Mononuclear cell (primary cell): ENCODE results near the gene CAVIN2. TPM values are rescaled to one million over a fixed set of nuclear protein-coding genes. Genes with fewer than 3 reads are reported as not detected.

ENCODE experiments used
- H3K27me3 ChIP-seq: 2 replicates; pipeline ENCODE4 v1.6.0; 2011; ENCODE audit warnings: low read length, control low read depth; ENCODE audit not compliant: insufficient read depth
- H3K4me1 ChIP-seq: 2 replicates; pipeline ENCODE4 v1.5.1; 2011; ENCODE audit warnings: mild to moderate bottlenecking, low read length, control low read depth; ENCODE audit not compliant: insufficient read depth
- H3K4me3 ChIP-seq: 2 replicates; pipeline ENCODE4 v1.5.1; 2011; ENCODE audit warnings: mild to moderate bottlenecking, low read length, moderate library complexity
- H3K9me3 ChIP-seq: 2 replicates; pipeline ENCODE4 v1.5.1; 2011; ENCODE audit warnings: low read depth, mild to moderate bottlenecking, control low read depth, low read length
- total RNA-seq: library from RNA; depleted of rRNA; stranded (reverse); fragments of >200 nt; gene quantifications from one replicate; pipeline ENCODE4 v1.2.3, GENCODE V29; 2012

Gene CAVIN2
- total RNA-seq, 1 donor, result 139 TPM

- no peaks in the 10 kb centered on the region for H3K9me3 ChIP-seq
- H3K27me3 ChIP-seq, result no peaks in the 10 kb centered on the region
- no peaks in the 10 kb centered on the region for H3K4me1 ChIP-seq
- no peak overlapping the region for H3K4me3 ChIP-seq
Measured at GRCh38 chr2:191870744-191871143, 23.9 kb upstream of the CAVIN2 start.

GRCh38 chr2:191869781-191870180 is 22.9 kb upstream of the CAVIN2 start:
- Histone ChIP-seq H3K4me3 (no peak overlapping the region), H3K9me3 (no peaks in the 10 kb centered on the region), H3K4me1 (no peaks in the 10 kb centered on the region), H3K27me3 (no peaks in the 10 kb centered on the region)

GRCh38 chr2:191869178-191869577 is 22.3 kb upstream of the CAVIN2 start:
- Histone ChIP-seq H3K4me1 (no peaks in the 10 kb centered on the region), H3K27me3 (no peaks in the 10 kb centered on the region), H3K4me3 (no peak overlapping the region), H3K9me3 (no peaks in the 10 kb centered on the region)

- H3K4me3 ChIP-seq, result no peak overlapping the region
- no peaks in the 10 kb centered on the region for H3K4me1 ChIP-seq
- H3K27me3 ChIP-seq, result no peaks in the 10 kb centered on the region
- no peaks in the 10 kb centered on the region for H3K9me3 ChIP-seq
Measured at GRCh38 chr2:191867507-191867847, 20.6 kb upstream of the CAVIN2 start.

GRCh38 chr2:191866675-191867506 is 20.0 kb upstream of the CAVIN2 start:
- no peaks in the 10 kb centered on the region for H3K4me1 ChIP-seq
- H3K9me3 ChIP-seq, result no peaks in the 10 kb centered on the region
- no peak overlapping the region for H3K4me3 ChIP-seq
- no peaks in the 10 kb centered on the region for H3K27me3 ChIP-seq

GRCh38 chr2:191866195-191866594 is 19.3 kb upstream of the CAVIN2 start:
- no peaks in the 10 kb centered on the region for H3K4me1 ChIP-seq
- no peaks in the 10 kb centered on the region for H3K9me3 ChIP-seq
- no peak overlapping the region for H3K4me3 ChIP-seq
- H3K27me3 ChIP-seq, result no peaks in the 10 kb centered on the region

GRCh38 chr2:191864628-191865374 is 17.9 kb upstream of the CAVIN2 start:
- Histone ChIP-seq H3K4me3 (no peak overlapping the region), H3K4me1 (no peaks in the 10 kb centered on the region), H3K27me3 (no peaks in the 10 kb centered on the region), H3K9me3 (no peaks in the 10 kb centered on the region)

GRCh38 chr2:191863988-191864387 is 17.1 kb upstream of the CAVIN2 start:
- H3K4me3 ChIP-seq, result no peak overlapping the region
- H3K9me3 ChIP-seq, result no peaks in the 10 kb centered on the region
- no peaks in the 10 kb centered on the region for H3K27me3 ChIP-seq
- H3K4me1 ChIP-seq, result no peaks in the 10 kb centered on the region

- no peaks in the 10 kb centered on the region for H3K9me3 ChIP-seq
- no peaks in the 10 kb centered on the region for H3K4me1 ChIP-seq
- H3K4me3 ChIP-seq, result no peak overlapping the region
- H3K27me3 ChIP-seq, result no peaks in the 10 kb centered on the region
Measured at GRCh38 chr2:191862156-191862775, 15.4 kb upstream of the CAVIN2 start.

GRCh38 chr2:191860760-191861466 is 14.0 kb upstream of the CAVIN2 start:
- Histone ChIP-seq H3K9me3 (no peaks in the 10 kb centered on the region), H3K4me3 (no peak overlapping the region), H3K4me1 (no peaks in the 10 kb centered on the region), H3K27me3 (no peaks in the 10 kb centered on the region)

- H3K4me3 ChIP-seq, result no peak overlapping the region
- no peaks in the 10 kb centered on the region for H3K4me1 ChIP-seq
- no peaks in the 10 kb centered on the region for H3K9me3 ChIP-seq
- no peaks in the 10 kb centered on the region for H3K27me3 ChIP-seq
Measured at GRCh38 chr2:191859681-191860080, 12.8 kb upstream of the CAVIN2 start.

GRCh38 chr2:191857886-191858285 is 11.0 kb upstream of the CAVIN2 start:
- no peaks in the 10 kb centered on the region for H3K27me3 ChIP-seq
- H3K4me1 ChIP-seq, result no peaks in the 10 kb centered on the region
- H3K4me3 ChIP-seq, result no peak overlapping the region
- H3K9me3 ChIP-seq, result no peaks in the 10 kb centered on the region

GRCh38 chr2:191857259-191857805 is 10.4 kb upstream of the CAVIN2 start:
- no peaks in the 10 kb centered on the region for H3K27me3 ChIP-seq
- H3K9me3 ChIP-seq, result no peaks in the 10 kb centered on the region
- H3K4me3 ChIP-seq, result no peak overlapping the region
- no peaks in the 10 kb centered on the region for H3K4me1 ChIP-seq

GRCh38 chr2:191856111-191856876 is 9.4 kb upstream of the CAVIN2 start:
- Histone ChIP-seq H3K9me3 (no peaks in the 10 kb centered on the region), H3K27me3 (no peaks in the 10 kb centered on the region), H3K4me3 (no peak overlapping the region), H3K4me1 (no peaks in the 10 kb centered on the region)
